Measurements from ENCODE around the gene PTPN13. TPM values are rescaled to one million over a fixed set of nuclear protein-coding genes. Genes with fewer than 3 reads are reported as not detected.

PTPN13 gene
- total RNA-seq, 2 experiments from 2014 or later: 4.7 to 5.3 TPM

DNA sequence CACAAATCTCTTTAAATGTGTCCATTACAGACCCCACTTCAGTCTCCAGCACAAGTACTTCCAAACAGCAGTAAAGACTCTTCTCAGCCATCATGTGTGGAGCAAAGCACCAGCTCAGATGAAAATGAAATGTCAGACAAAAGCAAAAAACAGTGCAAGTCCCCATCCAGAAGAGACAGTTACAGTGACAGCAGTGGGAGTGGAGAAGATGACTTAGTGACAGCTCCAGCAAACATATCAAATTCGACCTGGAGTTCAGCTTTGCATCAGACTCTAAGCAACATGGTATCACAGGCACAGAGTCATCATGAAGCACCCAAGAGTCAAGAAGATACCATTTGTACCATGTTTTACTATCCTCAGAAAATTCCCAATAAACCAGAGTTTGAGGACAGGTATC, 177.0 kb downstream of the PTPN13 start:
- no peaks in the 10 kb centered on the region for H3K9me3 Mint-ChIP-seq
- CTCF ChIA-PET: no interaction called here
- POLR2A ChIA-PET: interaction anchor here (0.5 kb wide), 1 partner anchor 33 kb away, joined by 3 read pairs; no protein-coding TSS in a partner anchor
- no peak overlapping the region for H3K27ac Mint-ChIP-seq
- no peak for DNase-seq
- H3K4me1 Mint-ChIP-seq: no peaks in the 10 kb centered on the region
- no peaks in the 10 kb centered on the region for H3K36me3 Mint-ChIP-seq (ENCODE audit: low read depth)
- no peak overlapping the region for H3K4me3 Mint-ChIP-seq
- peaks cover 1% of the 10 kb centered on the region for H3K27me3 Mint-ChIP-seq

DNA sequence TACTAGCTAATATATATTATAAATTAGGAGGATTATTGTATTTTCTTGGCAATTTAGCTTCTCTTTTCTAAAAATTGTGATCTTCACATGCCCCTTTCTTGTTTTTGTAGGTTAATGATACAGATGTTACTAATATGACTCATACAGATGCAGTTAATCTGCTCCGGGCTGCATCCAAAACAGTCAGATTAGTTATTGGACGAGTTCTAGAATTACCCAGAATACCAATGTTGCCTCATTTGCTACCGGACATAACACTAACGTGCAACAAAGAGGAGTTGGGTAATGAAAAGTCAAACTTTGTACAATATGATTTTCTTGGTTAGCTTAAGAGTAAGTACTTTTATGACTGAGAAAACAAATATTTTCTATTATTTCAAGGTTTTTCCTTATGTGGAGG, 180.9 kb downstream of the PTPN13 start:
- H3K27ac Mint-ChIP-seq: no peak overlapping the region
- H3K9me3 Mint-ChIP-seq: no peaks in the 10 kb centered on the region
- H3K36me3 Mint-ChIP-seq (ENCODE audit: low read depth): no peaks in the 10 kb centered on the region
- no peaks in the 10 kb centered on the region for H3K4me1 Mint-ChIP-seq
- H3K27me3 Mint-ChIP-seq: no peaks in the 10 kb centered on the region
- ChIA-PET POLR2A (no interaction called here), CTCF (no interaction called here)
- H3K4me3 Mint-ChIP-seq: no peak overlapping the region
- DNase-seq: no peak

DNA sequence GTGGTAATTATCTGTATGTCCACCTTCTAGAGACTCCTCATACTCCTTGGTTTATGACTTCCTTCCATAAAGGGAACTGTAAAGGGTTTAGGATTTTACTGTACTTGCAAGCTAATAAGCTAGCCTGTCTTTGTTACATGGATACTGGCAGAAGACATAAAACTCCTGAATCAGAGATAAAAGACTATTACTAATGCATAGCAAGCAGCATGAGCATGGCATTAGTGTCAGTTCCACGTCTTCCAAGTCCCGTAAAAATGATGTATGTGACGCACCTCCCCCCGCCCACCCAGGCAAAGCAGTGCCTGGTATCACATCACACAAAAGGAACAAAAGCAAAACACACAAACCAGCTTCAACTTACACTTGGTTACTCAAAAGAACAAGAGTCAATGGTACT, 184.1 kb downstream of the PTPN13 start:
- no peak overlapping the region for H3K4me3 Mint-ChIP-seq
- ChIA-PET CTCF (no interaction called here), POLR2A (no interaction called here)
- no peaks in the 10 kb centered on the region for H3K36me3 Mint-ChIP-seq (ENCODE audit: low read depth)
- H3K27me3 Mint-ChIP-seq: no peaks in the 10 kb centered on the region
- no peaks in the 10 kb centered on the region for H3K4me1 Mint-ChIP-seq
- H3K27ac Mint-ChIP-seq: no peak overlapping the region
- no peak for DNase-seq
- no peaks in the 10 kb centered on the region for H3K9me3 Mint-ChIP-seq

DNA sequence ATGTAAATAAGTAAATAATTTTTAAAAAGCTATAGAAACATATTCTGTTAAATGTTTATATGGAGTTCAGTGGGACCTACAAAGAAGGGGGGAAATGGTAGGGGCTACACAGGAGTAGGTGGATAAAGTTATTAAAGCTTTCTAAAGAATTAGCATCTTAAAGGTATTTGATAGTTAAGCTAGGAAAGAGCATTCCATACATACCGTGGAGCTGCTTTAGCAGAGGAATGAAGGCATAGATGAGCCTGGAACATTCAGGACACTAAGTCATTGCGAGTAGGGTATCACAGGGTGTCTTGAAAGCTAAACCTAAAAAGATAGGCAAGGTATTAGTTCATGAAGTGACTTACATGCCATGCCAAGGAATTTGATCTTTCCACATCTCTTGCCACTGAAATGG, 194.7 kb downstream of the PTPN13 start:
- H3K27me3 Mint-ChIP-seq: no peaks in the 10 kb centered on the region
- no peaks in the 10 kb centered on the region for H3K9me3 Mint-ChIP-seq
- POLR2A ChIA-PET: no interaction called here
- no peak overlapping the region for H3K4me3 Mint-ChIP-seq
- peaks cover 3% of the 10 kb centered on the region for H3K36me3 Mint-ChIP-seq (ENCODE audit: low read depth)
- H3K4me1 Mint-ChIP-seq: no peaks in the 10 kb centered on the region
- no peak overlapping the region for H3K27ac Mint-ChIP-seq
- DNase-seq: no peak
- CTCF ChIA-PET: no interaction called here

DNA sequence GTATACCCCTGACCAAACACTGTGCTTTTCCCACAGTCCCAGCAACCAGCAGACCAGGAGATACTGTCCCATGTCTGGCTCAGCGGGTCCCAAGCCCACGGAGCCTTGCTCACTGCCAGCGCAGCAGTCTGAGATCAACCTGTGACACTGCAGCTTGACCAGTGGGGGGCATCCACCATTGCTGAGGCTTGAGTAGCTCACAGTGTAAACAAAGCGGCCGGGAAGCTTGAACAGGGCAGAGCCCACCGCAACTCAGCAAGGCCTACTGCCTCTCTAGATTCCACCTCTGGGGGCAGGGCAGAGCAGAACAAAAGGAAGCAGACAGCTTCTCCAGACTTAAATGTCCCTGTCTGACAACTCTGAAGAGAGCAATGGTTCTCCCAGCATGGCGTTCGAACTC, 197.0 kb downstream of the PTPN13 start:
- ChIA-PET CTCF (no interaction called here), POLR2A (no interaction called here)
- Mint-ChIP-seq H3K4me3 (no peak overlapping the region), H3K4me1 (no peaks in the 10 kb centered on the region), H3K9me3 (no peaks in the 10 kb centered on the region), H3K27me3 (peaks cover 1% of the 10 kb centered on the region), H3K36me3 (ENCODE audit: low read depth) (peaks cover 3% of the 10 kb centered on the region), H3K27ac (no peak overlapping the region)
- DNase-seq: no peak

DNA sequence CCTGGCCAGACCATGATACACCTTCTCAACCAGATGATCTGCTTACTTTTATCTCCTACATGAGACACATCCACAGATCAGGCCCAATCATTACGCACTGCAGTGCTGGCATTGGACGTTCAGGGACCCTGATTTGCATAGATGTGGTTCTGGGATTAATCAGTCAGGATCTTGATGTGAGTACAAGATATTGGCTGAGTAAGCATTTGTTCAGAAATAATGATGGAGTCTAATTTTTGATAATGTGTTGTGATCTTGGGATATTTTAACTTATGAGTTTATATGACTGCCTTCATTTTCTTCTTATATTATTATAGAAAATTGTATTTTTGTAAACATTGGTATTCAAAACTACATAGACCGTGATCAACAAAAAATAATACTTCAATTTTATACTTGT, 215.7 kb downstream of the PTPN13 start:
- no peak overlapping the region for H3K27ac Mint-ChIP-seq
- CTCF ChIA-PET: no interaction called here
- H3K27me3 Mint-ChIP-seq: no peaks in the 10 kb centered on the region
- H3K4me1 Mint-ChIP-seq: no peaks in the 10 kb centered on the region
- H3K36me3 Mint-ChIP-seq (ENCODE audit: low read depth): no peaks in the 10 kb centered on the region
- no peak for DNase-seq
- no peak overlapping the region for H3K4me3 Mint-ChIP-seq
- no peaks in the 10 kb centered on the region for H3K9me3 Mint-ChIP-seq
- POLR2A ChIA-PET: no interaction called here

DNA sequence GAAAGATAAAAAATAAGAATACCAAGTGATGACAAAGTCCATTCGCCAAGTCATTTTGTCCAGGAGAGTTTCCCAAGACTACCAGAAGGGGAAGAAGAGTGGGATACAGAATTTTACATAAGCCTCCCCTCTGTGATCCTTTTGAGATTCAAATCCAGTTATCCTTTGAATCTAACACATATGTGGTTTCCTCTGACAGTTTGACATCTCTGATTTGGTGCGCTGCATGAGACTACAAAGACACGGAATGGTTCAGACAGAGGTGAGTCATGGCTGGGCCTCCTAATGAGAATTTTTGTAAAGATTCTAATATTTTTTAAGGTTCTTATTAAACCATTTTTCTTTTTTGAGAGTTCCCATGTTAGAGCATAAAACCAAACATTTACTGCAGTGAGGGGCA, 216.7 kb downstream of the PTPN13 start:
- Mint-ChIP-seq H3K4me1 (no peaks in the 10 kb centered on the region), H3K27me3 (no peaks in the 10 kb centered on the region)

DNA sequence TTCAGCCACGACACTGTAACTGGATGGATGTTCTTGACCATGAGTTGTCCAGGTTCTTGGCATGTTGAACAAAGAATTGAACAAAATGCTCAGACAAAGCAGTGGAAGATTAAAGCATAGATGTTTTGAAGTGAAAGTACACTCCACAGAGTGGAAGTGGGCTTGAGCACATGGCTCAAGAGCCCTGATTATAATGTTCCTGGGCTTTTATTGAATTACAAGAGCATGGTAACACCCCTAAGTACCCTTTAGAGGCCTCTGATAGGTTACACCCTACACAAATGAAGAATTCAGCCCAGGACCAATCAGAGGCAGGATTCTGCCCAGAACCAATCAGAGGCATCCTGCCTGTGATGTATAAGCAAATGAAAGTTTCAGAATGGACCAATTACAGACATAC, 221.5 kb downstream of the PTPN13 start:
- no peaks in the 10 kb centered on the region for H3K4me1 Mint-ChIP-seq
- DNase-seq: no peak
- H3K27ac Mint-ChIP-seq: no peak overlapping the region
- POLR2A ChIA-PET: no interaction called here
- no peak overlapping the region for H3K4me3 Mint-ChIP-seq
- no peaks in the 10 kb centered on the region for H3K27me3 Mint-ChIP-seq
- CTCF ChIA-PET: no interaction called here
- no peaks in the 10 kb centered on the region for H3K36me3 Mint-ChIP-seq (ENCODE audit: low read depth)
- peaks cover 4% of the 10 kb centered on the region for H3K9me3 Mint-ChIP-seq

More for the DNA sequence above, 216.7 kb downstream of the PTPN13 start:
- POLR2A ChIA-PET: no interaction called here
- Mint-ChIP-seq H3K4me3 (no peak overlapping the region), H3K9me3 (peaks cover 4% of the 10 kb centered on the region), H3K27ac (no peak overlapping the region), H3K36me3 (ENCODE audit: low read depth) (no peaks in the 10 kb centered on the region)
- CTCF ChIA-PET: interaction anchor here (0.8 kb wide), 1 partner anchor 19 kb away, joined by 3 read pairs; no protein-coding TSS in a partner anchor
- no peak for DNase-seq

DNA sequence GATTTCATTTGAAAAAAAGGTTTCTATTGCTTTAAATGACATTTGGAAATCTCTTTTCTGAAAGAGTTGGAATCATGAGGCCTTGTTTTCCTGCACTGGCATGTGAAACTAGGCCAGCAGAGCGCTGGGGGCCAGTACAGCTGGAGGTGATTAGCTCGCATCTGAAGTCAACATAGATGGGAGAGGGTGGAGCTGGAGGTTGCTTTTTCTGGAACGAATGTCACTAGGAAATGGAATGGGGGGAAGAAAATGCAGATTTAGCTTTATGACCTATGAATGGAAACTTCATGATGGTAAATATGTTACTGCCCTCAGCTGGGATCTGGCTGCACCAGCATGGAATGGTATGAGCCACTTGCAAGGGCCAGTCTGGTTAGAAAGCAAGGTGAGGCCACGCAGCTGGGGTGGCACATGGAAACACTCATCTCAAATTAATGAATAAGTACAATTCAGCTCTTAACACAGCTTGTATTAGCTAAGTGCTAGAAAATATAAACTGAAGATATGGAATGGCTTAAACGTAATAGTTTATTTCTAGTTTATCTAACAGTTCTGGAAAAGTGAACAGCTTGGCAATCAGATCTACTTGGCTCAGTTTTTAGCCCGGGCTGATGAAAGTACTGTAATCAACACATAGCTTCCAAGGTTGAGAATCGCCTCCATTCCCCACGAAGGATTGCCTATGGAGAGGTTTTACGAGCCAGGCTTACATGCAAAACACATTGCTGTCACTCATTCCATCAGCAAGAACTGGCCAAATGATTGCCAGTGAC, 222.6 kb downstream of the PTPN13 start:
- Mint-ChIP-seq H3K36me3 (ENCODE audit: low read depth) (no peaks in the 10 kb centered on the region), H3K4me3 (no peak overlapping the region), H3K27me3 (no peaks in the 10 kb centered on the region), H3K9me3 (peaks cover 4% of the 10 kb centered on the region), H3K4me1 (no peaks in the 10 kb centered on the region), H3K27ac (no peak overlapping the region)
- ChIA-PET CTCF (no interaction called here), POLR2A (no interaction called here)
- no peak for DNase-seq

DNA sequence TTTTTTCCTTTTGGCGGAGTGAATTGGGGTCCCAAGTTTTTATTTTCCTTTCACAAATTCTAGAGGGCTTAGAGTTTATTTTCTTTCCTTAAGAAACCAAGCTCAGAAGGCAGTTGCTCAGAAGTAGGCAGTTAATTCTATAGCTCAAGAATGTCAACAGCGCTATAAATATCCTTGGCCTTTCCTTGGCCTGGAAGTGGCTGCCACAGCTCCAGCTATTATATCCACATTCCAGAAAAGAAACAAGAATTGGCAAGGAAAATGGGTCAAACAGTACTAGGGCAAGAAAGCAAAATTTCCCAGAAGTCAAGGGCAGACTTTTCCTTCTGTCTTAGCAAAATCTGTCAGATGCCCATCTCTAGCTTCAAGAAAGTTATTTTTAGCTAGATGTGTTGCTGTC, 224.1 kb downstream of the PTPN13 start:
- H3K4me1 Mint-ChIP-seq: no peaks in the 10 kb centered on the region
- CTCF ChIA-PET: interaction anchor here (1.4 kb wide), 1 partner anchor 296 kb away, joined by 4 read pairs; no protein-coding TSS in a partner anchor
- no peak overlapping the region for H3K27ac Mint-ChIP-seq
- H3K9me3 Mint-ChIP-seq: peaks cover 4% of the 10 kb centered on the region
- no peaks in the 10 kb centered on the region for H3K27me3 Mint-ChIP-seq
- no peak for DNase-seq
- POLR2A ChIA-PET: no interaction called here
- H3K36me3 Mint-ChIP-seq (ENCODE audit: low read depth): no peaks in the 10 kb centered on the region
- H3K4me3 Mint-ChIP-seq: no peak overlapping the region

DNA sequence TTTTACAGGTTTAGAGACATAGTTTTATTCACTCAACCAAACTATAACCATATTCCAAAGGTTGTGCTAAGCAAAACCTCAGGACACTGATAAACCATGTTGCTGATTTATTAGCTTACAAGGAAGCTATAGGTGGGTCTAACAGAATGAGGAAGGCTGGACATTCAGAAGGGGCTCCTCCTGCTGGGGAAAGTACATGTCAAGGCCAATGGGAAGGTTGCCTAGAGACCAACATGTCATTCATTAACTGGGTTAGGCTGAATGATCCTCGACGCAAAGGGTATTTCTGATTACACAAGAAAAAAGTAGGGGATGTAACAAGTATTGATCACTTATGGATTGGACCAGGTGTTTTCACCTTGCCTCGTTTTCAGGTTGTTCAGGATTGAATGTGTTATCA, 224.7 kb downstream of the PTPN13 start:
- H3K9me3 Mint-ChIP-seq: peaks cover 4% of the 10 kb centered on the region
- no peak overlapping the region for H3K27ac Mint-ChIP-seq
- H3K27me3 Mint-ChIP-seq: no peaks in the 10 kb centered on the region
- no peaks in the 10 kb centered on the region for H3K36me3 Mint-ChIP-seq (ENCODE audit: low read depth)
- no peak for DNase-seq
- no peak overlapping the region for H3K4me3 Mint-ChIP-seq
- no peaks in the 10 kb centered on the region for H3K4me1 Mint-ChIP-seq
- CTCF ChIA-PET: interaction anchor here (1.4 to 1.6 kb wide), 2 partner anchors 296 to 320 kb away, joined by 4 read pairs; no protein-coding TSS in a partner anchor
- POLR2A ChIA-PET: no interaction called here

DNA sequence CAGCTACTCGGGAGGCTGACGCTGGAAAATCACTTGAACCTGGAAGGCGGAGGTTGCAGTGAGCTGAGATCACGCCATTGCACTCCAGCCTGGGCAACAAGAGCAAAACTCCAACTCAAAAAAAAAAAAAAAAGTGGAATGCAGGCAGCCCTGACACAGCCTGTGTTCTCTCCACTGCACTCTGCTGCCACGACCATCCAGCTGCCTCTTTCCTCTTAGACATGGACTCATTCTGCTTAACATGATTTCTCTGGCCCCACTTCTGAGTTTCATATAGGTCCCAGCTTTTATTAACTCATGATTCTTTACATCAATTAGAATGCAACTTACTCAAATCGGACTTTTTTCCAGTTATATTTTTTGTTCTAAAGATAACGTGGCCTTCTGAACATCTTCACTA, 225.4 kb downstream of the PTPN13 start:
- Mint-ChIP-seq H3K27ac (no peak overlapping the region), H3K4me3 (no peak overlapping the region), H3K27me3 (no peaks in the 10 kb centered on the region), H3K4me1 (no peaks in the 10 kb centered on the region), H3K36me3 (ENCODE audit: low read depth) (no peaks in the 10 kb centered on the region), H3K9me3 (peaks cover 4% of the 10 kb centered on the region)
- no peak for DNase-seq
- CTCF ChIA-PET: interaction anchor here (1.4 to 1.6 kb wide), 2 partner anchors 297 to 321 kb away, joined by 4 read pairs; no protein-coding TSS in a partner anchor
- POLR2A ChIA-PET: no interaction called here

DNA sequence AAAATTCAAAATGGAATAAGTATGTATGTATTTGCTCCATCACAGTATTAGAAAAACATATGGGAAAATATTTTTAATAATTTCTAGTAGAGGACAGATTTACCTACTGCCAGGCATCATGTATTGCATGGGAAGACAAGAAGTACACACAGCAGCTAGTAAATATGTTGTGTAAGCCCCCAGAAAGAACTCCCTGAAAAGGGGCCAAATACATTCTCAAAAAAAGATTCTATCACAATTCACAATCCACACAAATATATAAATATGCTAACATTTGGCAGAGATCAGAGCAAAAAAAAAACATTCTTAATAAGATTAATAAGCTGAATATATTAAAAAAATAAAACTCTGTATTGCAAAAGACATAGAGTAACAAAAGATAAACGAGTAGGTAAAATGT, 227.0 kb downstream of the PTPN13 start:
- H3K27ac Mint-ChIP-seq: no peak overlapping the region

DNA sequence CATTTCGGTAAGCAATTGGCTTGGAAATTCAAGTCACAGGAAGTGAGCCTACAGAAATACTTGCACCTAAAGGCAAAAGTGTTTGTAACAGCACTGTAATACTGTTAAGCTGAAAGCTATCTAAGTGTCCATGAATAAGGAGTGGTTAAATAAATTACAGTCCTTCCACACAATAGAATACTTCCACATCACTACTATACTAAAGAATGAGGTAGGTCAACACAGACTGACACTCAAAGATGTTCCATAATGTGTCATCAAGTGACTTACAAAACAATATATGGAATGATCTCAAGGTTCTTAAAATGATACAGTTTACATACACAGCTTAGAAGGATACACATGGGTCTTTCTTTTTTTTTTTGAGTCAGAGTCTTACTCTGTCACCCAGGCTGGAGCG, 228.0 kb downstream of the PTPN13 start:
- no peaks in the 10 kb centered on the region for H3K9me3 Mint-ChIP-seq
- H3K36me3 Mint-ChIP-seq (ENCODE audit: low read depth): no peaks in the 10 kb centered on the region
- H3K4me3 Mint-ChIP-seq: no peak overlapping the region
- ChIA-PET CTCF (no interaction called here), POLR2A (no interaction called here)
- no peak overlapping the region for H3K27ac Mint-ChIP-seq
- no peaks in the 10 kb centered on the region for H3K4me1 Mint-ChIP-seq
- no peak for DNase-seq
- H3K27me3 Mint-ChIP-seq: no peaks in the 10 kb centered on the region

More for the DNA sequence above, 227.0 kb downstream of the PTPN13 start:
- no peak for DNase-seq
- no peaks in the 10 kb centered on the region for H3K9me3 Mint-ChIP-seq
- H3K36me3 Mint-ChIP-seq (ENCODE audit: low read depth): no peaks in the 10 kb centered on the region
- H3K27me3 Mint-ChIP-seq: no peaks in the 10 kb centered on the region
- no peak overlapping the region for H3K4me3 Mint-ChIP-seq
- ChIA-PET POLR2A (no interaction called here), CTCF (no interaction called here)
- no peaks in the 10 kb centered on the region for H3K4me1 Mint-ChIP-seq

Data from activated CD4-positive, alpha-beta memory T cell treated with anti-CD3 and anti-CD28 coated beads, Interleukin-2, amount 10 ng/mL, durations not matched to agents 7 days and 5 days (primary cell).